T-helper 1 cell treated with Interleukin-12 subunit alpha and Interleukin-12 subunit beta and Interleukin-4 antibody, amounts not matched to agents 30 μg/mL and 1 μg/mL, for 36 hours (primary cell): ENCODE measurements around the gene CHODL.

Experiments used
- H3K27ac Mint-ChIP-seq: one replicate; pipeline ENCODE4 v1.8.0; 2021; ENCODE audit warnings: mild to moderate bottlenecking, mixed read lengths
- H3K27me3 Mint-ChIP-seq: one replicate; pipeline ENCODE4 v1.8.0; 2021; ENCODE audit warnings: low read depth, mixed read lengths
- H3K36me3 Mint-ChIP-seq: one replicate; pipeline ENCODE4 v1.8.0; 2021; ENCODE audit warnings: low read depth, mixed read lengths
- H3K4me1 Mint-ChIP-seq: one replicate; pipeline ENCODE4 v1.8.0; 2021; ENCODE audit warnings: low read depth, mixed read lengths
- H3K4me3 Mint-ChIP-seq: one replicate; pipeline ENCODE4 v1.8.0; 2021; ENCODE audit warnings: mild to moderate bottlenecking, moderate library complexity, mixed read lengths
- H3K9me3 Mint-ChIP-seq: one replicate; pipeline ENCODE4 v1.8.0; 2021; ENCODE audit warnings: mixed read lengths

CHODL gene

DNA sequence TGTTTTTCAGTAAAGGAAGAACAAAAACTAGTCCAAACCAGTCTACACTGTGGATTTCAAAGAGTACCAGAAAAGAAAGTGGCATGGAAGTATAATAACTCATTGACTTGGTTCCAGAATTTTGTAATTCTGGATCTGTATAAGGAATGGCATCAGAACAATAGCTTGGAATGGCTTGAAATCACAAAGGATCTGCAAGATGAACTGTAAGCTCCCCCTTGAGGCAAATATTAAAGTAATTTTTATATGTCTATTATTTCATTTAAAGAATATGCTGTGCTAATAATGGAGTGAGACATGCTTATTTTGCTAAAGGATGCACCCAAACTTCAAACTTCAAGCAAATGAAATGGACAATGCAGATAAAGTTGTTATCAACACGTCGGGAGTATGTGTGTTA is 21.3 kb downstream of the CHODL start:
- H3K4me3 Mint-ChIP-seq, result no peak overlapping the region
- H3K4me1 Mint-ChIP-seq, result no peaks in the 10 kb centered on the region
- H3K27ac Mint-ChIP-seq, result no peak overlapping the region
- H3K27me3 Mint-ChIP-seq, result no peaks in the 10 kb centered on the region
- no peaks in the 10 kb centered on the region for H3K36me3 Mint-ChIP-seq
- peaks cover 11% of the 10 kb centered on the region for H3K9me3 Mint-ChIP-seq

DNA sequence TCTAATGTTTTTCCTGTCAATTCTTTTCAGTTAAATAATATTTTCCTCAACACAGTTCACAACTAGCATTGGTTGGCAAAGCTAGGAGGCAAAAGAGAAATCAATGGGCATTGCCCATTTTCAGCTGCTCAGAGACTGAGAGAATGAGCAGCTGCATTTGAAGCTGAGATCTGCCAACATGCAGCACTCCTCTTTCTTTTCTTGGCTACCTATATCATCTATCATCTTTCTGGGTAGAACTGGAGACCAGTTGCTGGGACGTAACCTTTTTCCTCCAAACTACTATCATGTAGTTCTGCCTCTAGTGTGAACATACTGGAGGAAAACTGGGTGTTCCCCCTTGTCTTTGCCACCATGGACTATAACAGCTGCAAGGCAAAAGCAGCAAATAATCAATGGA is 22.9 kb downstream of the CHODL start:
- no peak overlapping the region for H3K27ac Mint-ChIP-seq
- H3K36me3 Mint-ChIP-seq, result no peaks in the 10 kb centered on the region
- H3K9me3 Mint-ChIP-seq, result peaks cover 11% of the 10 kb centered on the region
- no peak overlapping the region for H3K4me3 Mint-ChIP-seq
- H3K27me3 Mint-ChIP-seq, result no peaks in the 10 kb centered on the region
- H3K4me1 Mint-ChIP-seq, result no peaks in the 10 kb centered on the region

DNA sequence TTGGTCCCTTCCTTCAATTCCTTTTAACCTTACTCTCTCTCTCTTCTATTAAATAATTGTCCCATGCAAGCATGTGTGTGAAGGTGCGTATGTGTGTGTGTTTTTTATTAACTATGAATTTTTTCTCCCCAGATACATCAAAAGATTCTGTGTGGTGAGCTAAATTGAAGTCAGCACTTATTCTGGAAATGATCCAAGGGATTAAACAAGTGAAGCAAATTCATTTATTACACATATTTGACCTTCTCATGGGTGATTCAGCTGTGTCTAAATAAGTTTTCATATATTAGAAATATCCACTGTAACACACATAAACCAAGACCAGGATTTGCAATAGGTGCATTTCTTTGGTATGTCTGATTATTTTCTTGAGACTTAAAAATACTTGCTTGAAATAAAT is 24.3 kb downstream of the CHODL start:
- Mint-ChIP-seq H3K27me3 (no peaks in the 10 kb centered on the region), H3K4me1 (no peaks in the 10 kb centered on the region), H3K36me3 (no peaks in the 10 kb centered on the region), H3K4me3 (no peak overlapping the region), H3K27ac (no peak overlapping the region), H3K9me3 (peaks cover 11% of the 10 kb centered on the region)

DNA sequence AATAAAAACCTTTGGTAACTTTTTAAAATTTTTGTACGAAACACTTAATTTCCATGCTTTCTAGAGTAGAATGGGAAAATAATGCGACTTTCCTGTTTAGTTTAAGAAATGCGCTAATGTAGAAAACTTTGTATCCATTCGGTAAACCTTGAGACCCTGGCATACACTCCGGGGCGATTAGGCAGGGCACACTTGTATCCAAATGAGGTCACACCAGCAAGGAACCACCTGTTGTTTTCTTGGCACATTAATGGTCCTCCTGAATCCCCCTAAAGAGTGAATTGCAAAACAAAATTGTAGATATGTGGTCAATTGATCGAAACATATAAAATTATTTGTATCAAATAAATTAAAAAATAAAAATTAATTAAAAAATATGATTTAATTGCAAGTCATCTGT is 25.2 kb downstream of the CHODL start:
- no peak overlapping the region for H3K4me3 Mint-ChIP-seq
- H3K4me1 Mint-ChIP-seq, result no peaks in the 10 kb centered on the region
- no peaks in the 10 kb centered on the region for H3K27me3 Mint-ChIP-seq
- H3K9me3 Mint-ChIP-seq, result peaks cover 11% of the 10 kb centered on the region
- H3K27ac Mint-ChIP-seq, result no peak overlapping the region
- no peaks in the 10 kb centered on the region for H3K36me3 Mint-ChIP-seq

DNA sequence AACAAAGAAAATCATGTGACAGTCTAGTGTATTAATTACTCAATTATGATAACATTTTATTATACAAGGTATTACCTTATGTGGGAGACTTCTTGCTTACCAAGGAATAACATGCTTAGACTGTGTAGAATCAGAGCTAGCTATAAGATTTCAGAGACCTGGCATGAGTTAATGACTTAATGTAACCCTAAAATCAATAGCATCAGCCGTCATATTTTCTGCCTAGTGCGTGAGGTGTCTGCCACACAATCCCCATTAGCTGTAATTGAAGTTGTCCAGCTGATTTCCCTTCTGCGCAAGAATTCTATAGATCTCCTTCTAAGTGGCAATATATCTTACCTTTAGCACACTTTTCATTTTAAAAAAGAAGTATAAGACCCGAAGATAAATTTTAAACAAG is 28.8 kb downstream of the CHODL start:
- no peaks in the 10 kb centered on the region for H3K36me3 Mint-ChIP-seq
- peaks cover 5% of the 10 kb centered on the region for H3K9me3 Mint-ChIP-seq
- H3K4me1 Mint-ChIP-seq, result no peaks in the 10 kb centered on the region
- H3K4me3 Mint-ChIP-seq, result no peak overlapping the region
- H3K27me3 Mint-ChIP-seq, result no peaks in the 10 kb centered on the region
- no peak overlapping the region for H3K27ac Mint-ChIP-seq

DNA sequence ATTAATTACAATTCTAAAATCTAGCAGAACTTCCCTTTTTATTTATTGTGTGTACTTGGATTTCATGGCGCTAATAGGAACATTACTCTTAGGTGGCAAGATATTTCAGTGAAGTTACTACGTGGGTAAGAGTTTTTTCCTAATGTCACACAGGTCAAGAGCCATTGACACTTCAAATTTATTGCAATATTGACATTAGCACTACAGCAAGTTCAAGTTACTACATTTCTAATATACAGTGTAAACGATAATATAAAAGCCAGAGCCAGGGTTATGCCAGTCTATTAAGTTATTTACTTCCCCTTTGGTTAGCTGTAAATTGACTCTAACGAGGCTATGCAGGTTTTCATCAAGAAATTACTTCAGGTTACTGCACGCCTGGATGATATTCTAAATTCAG is 29.7 kb downstream of the CHODL start:
- H3K4me3 Mint-ChIP-seq, result no peak overlapping the region

DNA sequence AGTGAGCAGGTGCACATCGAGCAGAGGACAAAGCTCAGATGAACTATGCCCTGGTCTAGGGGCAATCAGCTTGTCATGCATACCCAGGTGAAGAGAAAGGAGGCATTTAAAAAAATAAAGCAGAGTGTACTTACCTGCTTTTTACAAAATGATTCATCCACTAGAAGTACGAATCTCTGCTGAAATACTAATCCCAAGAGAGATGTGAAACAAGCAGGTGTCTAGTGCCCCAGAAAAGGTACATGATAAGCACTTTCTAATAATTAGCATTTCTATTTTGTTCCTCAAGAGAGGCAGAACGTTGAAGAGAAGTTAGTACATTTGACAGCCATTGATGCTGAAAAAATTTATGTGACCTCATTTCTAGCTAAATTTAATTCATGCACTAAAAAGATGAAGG is 31.1 kb downstream of the CHODL start:
- H3K9me3 Mint-ChIP-seq, result no peaks in the 10 kb centered on the region
- no peak overlapping the region for H3K27ac Mint-ChIP-seq
- H3K27me3 Mint-ChIP-seq, result no peaks in the 10 kb centered on the region
- H3K36me3 Mint-ChIP-seq, result no peaks in the 10 kb centered on the region
- H3K4me1 Mint-ChIP-seq, result no peaks in the 10 kb centered on the region
- H3K4me3 Mint-ChIP-seq, result no peak overlapping the region

More for the DNA sequence above, 29.7 kb downstream of the CHODL start:
- Mint-ChIP-seq H3K4me1 (no peaks in the 10 kb centered on the region), H3K36me3 (no peaks in the 10 kb centered on the region), H3K9me3 (no peaks in the 10 kb centered on the region), H3K27me3 (no peaks in the 10 kb centered on the region), H3K27ac (no peak overlapping the region)

DNA sequence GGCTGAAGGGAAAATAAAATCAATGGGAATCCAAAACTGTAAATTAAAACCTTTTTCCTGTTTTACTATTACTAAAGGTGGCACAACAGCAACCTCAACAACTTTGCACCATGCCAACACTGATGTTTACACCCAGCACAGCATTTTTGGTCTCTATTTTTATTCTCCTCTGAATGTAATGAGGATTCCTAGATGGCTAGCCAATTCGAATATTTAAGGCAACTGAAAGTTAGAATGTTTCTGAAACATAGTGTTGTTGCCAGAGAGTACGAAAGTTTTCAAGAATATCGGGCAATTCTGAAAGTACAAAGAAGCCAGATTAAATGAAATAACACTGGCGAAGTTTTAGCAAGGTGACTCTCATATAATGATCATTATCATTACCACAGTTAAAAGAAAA is 40.7 kb downstream of the CHODL start:
- Mint-ChIP-seq H3K9me3 (no peaks in the 10 kb centered on the region), H3K36me3 (no peaks in the 10 kb centered on the region), H3K27me3 (no peaks in the 10 kb centered on the region), H3K4me1 (no peaks in the 10 kb centered on the region), H3K4me3 (no peak overlapping the region), H3K27ac (no peak overlapping the region)

DNA sequence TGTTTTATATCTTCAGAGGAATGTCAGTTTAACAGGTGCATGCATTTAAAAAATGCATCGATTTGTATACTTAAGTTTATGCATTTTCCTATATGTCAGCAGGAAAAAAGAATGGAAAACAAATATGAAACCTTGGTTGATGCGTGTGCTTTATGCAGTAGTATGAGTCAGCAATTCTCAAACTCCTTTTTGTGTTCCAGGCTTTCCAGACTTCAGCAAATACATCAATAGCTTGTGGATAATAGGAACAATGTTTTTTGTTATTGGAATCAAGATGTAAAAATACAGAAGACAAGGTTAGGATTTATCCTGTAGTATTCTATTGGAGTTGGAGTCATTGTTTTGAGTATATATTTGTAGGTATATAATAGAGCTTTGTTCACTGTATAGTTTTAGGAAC is 45.2 kb downstream of the CHODL start:
- H3K9me3 Mint-ChIP-seq, result no peaks in the 10 kb centered on the region
- no peaks in the 10 kb centered on the region for H3K4me1 Mint-ChIP-seq
- no peaks in the 10 kb centered on the region for H3K36me3 Mint-ChIP-seq
- no peaks in the 10 kb centered on the region for H3K27me3 Mint-ChIP-seq
- H3K4me3 Mint-ChIP-seq, result no peak overlapping the region
- no peak overlapping the region for H3K27ac Mint-ChIP-seq

DNA sequence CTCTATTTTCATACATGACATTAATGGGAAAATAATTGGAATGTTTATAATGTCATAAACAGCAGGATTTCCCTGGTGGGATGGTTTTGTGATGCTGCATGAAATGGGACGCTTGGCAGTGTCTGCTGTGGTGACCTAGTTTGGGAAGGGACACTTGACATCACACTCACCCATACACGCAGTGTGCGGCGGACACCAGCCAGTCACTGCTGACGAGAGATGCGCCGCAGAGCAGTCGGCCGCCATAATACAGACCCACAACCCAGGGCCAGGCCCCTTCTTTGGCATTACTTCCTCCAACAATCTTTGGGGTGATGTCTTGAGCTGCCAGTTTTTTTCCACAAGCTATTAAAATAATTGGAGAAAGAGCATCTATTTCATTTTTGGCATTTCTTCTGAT is 49.5 kb downstream of the CHODL start:
- Mint-ChIP-seq H3K27ac (no peak overlapping the region), H3K4me3 (no peak overlapping the region), H3K4me1 (no peaks in the 10 kb centered on the region), H3K9me3 (no peaks in the 10 kb centered on the region), H3K27me3 (no peaks in the 10 kb centered on the region), H3K36me3 (no peaks in the 10 kb centered on the region)

DNA sequence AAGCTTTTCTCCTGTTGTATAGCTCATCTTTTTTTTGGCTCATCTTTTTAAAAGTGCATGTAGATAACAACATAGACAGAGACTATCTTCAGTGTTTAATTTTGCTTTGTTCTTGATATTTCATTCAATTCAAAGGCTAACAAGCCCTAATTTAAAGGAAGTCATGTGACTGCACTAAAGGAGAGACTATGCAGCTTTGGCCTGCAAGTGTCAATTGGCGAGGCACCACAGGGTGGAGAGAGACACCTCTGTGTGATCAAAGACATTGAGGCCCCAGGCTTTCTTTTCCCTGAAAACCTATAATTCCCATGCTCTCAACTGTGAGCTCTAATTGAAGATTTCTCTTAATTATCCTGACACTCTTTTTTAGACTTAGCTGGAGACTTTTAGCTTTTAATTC is 53.6 kb downstream of the CHODL start:
- Mint-ChIP-seq H3K27ac (no peak overlapping the region), H3K36me3 (no peaks in the 10 kb centered on the region), H3K27me3 (no peaks in the 10 kb centered on the region), H3K9me3 (no peaks in the 10 kb centered on the region), H3K4me1 (no peaks in the 10 kb centered on the region), H3K4me3 (no peak overlapping the region)
